Right lobe of liver (tissue), 4 donors: ENCODE data around the gene SRC.

Experiments used
- POLR2A ChIP-seq: fragments of 450-650 bp; IDR thresholded peaks from one replicate; pipeline ENCODE4 v1.6.1; 2017; ENCODE audit warnings: antibody characterized with exemption, mild to moderate bottlenecking
- TF ChIP-seq, protein P1 (sequence below), 4 donors: fragments of 200-600 bp in 3 of 4; fragments of 450-650 bp in 1 of 4; IDR thresholded peaks; one replicate each; pipeline versions ENCODE4 v1.5.1 to v1.8.0; 2016 to 2022; ENCODE audit warnings: antibody characterized with exemption in 4 of 4, mild to moderate bottlenecking in 2 of 4
- donor health status: DM: no; HTN: no; CAD: no.
- donor health status: DM: no; HTN: no; CAD: no.
- donor health status: DM: no; HTN: yes; CAD: no.

DNA sequence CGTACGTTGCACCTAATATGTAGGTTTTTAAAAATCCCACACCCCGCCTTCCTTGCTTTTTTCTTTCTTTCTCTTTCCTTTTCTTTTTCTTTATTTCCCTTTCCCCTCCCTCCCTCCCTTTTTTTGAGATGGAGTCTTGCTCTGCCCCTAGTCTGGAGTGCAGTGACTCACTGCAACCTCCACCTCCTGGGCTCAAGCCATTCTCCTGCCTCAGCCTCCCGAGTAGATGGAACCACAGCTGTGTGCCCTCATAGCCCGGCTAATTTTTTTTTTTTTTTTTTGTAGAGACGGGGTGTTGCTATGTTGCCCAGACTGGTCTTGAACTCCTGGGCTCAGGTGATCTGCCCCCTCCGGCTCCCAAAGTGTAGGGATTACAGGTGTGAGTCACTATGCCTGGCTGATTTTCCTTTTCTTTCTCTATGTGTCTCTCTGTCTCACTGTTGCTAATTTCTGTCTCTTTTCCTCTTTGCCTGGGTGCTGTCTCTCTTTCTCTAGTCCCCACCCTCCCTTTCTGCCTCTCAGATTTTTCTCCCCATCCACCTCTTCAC lies 61.2 kb downstream of the SRC start:
- TF ChIP-seq, protein P1, sequence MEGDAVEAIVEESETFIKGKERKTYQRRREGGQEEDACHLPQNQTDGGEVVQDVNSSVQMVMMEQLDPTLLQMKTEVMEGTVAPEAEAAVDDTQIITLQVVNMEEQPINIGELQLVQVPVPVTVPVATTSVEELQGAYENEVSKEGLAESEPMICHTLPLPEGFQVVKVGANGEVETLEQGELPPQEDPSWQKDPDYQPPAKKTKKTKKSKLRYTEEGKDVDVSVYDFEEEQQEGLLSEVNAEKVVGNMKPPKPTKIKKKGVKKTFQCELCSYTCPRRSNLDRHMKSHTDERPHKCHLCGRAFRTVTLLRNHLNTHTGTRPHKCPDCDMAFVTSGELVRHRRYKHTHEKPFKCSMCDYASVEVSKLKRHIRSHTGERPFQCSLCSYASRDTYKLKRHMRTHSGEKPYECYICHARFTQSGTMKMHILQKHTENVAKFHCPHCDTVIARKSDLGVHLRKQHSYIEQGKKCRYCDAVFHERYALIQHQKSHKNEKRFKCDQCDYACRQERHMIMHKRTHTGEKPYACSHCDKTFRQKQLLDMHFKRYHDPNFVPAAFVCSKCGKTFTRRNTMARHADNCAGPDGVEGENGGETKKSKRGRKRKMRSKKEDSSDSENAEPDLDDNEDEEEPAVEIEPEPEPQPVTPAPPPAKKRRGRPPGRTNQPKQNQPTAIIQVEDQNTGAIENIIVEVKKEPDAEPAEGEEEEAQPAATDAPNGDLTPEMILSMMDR (IDR thresholded peaks at IDR 0.05): no peak
- TF ChIP-seq POLR2A: no peak
